ENCODE measurements around the gene MUC3A. TPM values are rescaled to one million over a fixed set of nuclear protein-coding genes. Genes with fewer than 3 reads are reported as not detected.

The MUC3A gene
- total RNA-seq (2022; extraction: Qiagen RNA extraction; ENCODE audit: low read depth), result 8.9 to 15.9 TPM (median 12.7 TPM) in 5 replicates

GRCh38 chr7:100949227-100949932, at the start of gene MUC3A:
Gene MUC3A (plus strand): TSS chr7:100949534. CDS start chr7:100949625, 91 bp downstream.

GRCh38 chr7:100969066-100969615, 19.8 kb downstream of the MUC3A start, which contains the start of gene MUC12:
Gene MUC12 (plus strand): TSS chr7:100969565. CDS start chr7:100969623, 58 bp downstream.

Other genes with a start within 250 kb of the MUC3A start
- 72.6 to 107 TPM (median 103 TPM) in 5 replicates for gene POP7, start 243.4 kb upstream of the MUC3A start, total RNA-seq (2022; extraction: Qiagen RNA extraction; ENCODE audit: low read depth)
- 0.03 TPM in 1 of 5 replicates, not detected in the others for gene EPO, start 229.1 kb upstream of the MUC3A start, total RNA-seq (2022; extraction: Qiagen RNA extraction; ENCODE audit: low read depth)
- gene ZAN, start 215.9 kb upstream of the MUC3A start, total RNA-seq (2022; extraction: Qiagen RNA extraction; ENCODE audit: low read depth), result not detected in 5 replicates
- 37.3 to 43.6 TPM (median 42.9 TPM) in 5 replicates for gene EPHB4, start 122.0 kb upstream of the MUC3A start, total RNA-seq (2022; extraction: Qiagen RNA extraction; ENCODE audit: low read depth)
- gene SLC12A9, start 96.8 kb upstream of the MUC3A start, total RNA-seq (2022; extraction: Qiagen RNA extraction; ENCODE audit: low read depth), result 13.4 to 16.7 TPM (median 15.2 TPM) in 5 replicates
- 38.1 to 61.9 TPM (median 55.4 TPM) in 5 replicates for gene TRIP6, start 82.1 kb upstream of the MUC3A start, total RNA-seq (2022; extraction: Qiagen RNA extraction; ENCODE audit: low read depth)
- gene SRRT, start 74.4 kb upstream of the MUC3A start, total RNA-seq (2022; extraction: Qiagen RNA extraction; ENCODE audit: low read depth), result 121 to 158 TPM (median 149 TPM) in 5 replicates
- 4.7 to 7.2 TPM (median 5.4 TPM) in 5 replicates for gene UFSP1, start 59.8 kb upstream of the MUC3A start, total RNA-seq (2022; extraction: Qiagen RNA extraction; ENCODE audit: low read depth)
- 1.1 to 2.2 TPM (median 2.0 TPM) in 5 replicates for gene ACHE, start 53.6 kb upstream of the MUC3A start, total RNA-seq (2022; extraction: Qiagen RNA extraction; ENCODE audit: low read depth)
- 15.7 to 22.4 TPM (median 18.7 TPM) in 5 replicates for gene MUC12, start 20.0 kb downstream of the MUC3A start, total RNA-seq (2022; extraction: Qiagen RNA extraction; ENCODE audit: low read depth)
- 0.01 to 0.07 TPM (median 0.03 TPM) in 5 replicates for gene MUC17, start 70.5 kb downstream of the MUC3A start, total RNA-seq (2022; extraction: Qiagen RNA extraction; ENCODE audit: low read depth)
- gene TRIM56, start 135.9 kb downstream of the MUC3A start, total RNA-seq (2022; extraction: Qiagen RNA extraction; ENCODE audit: low read depth), result 9.9 to 13.3 TPM (median 10.4 TPM) in 5 replicates
- 712 to 895 TPM (median 757 TPM) in 5 replicates for gene SERPINE1, start 177.6 kb downstream of the MUC3A start, total RNA-seq (2022; extraction: Qiagen RNA extraction; ENCODE audit: low read depth)
- 131 to 162 TPM (median 147 TPM) in 5 replicates for gene AP1S1, start 204.9 kb downstream of the MUC3A start, total RNA-seq (2022; extraction: Qiagen RNA extraction; ENCODE audit: low read depth)
- gene VGF, start 216.0 kb downstream of the MUC3A start, total RNA-seq (2022; extraction: Qiagen RNA extraction; ENCODE audit: low read depth), result 9.0 to 22.7 TPM (median 16.6 TPM) in 5 replicates
- gene NAT16, start 230.8 kb downstream of the MUC3A start, total RNA-seq (2022; extraction: Qiagen RNA extraction; ENCODE audit: low read depth), result 0.13 to 0.25 TPM (median 0.17 TPM) in 4 of 5 replicates, not detected in the other

Measured in A549 treated with CpdA at 1 μM for 4 hours (cell line).